Measurements from ENCODE around the gene RNF17.

RNF17 gene

DNA sequence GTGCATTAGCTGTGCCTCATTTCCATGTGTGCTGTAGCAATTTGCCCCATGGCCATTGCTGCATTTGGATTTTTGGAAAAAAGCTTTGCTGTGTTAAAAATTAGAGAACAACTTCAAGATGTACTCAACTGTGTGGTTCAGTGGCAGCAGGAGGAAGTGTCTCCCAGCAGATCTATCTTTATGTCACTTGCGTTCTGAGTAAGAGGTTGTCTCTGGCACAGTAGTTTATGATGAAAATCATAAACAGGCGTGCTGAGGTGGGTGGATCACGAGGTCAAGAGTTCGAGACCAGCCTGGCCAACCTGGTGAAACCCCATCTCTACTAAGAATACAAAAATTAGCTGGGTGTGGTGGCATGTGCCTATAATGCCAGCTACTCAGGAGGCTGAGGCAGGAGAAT lies 29.0 kb upstream of the RNF17 start:
- DNase-seq = no peak
- intact Hi-C loops (cut with DNase I; ENCODE audit: low total_unique reads) = no loop called here

GRCh38 chr13:24737042-24737441 lies 26.9 kb upstream of the RNF17 start:
- Histone ChIP-seq H3K27me3 (no peaks in the 10 kb centered on the region), H3K36me3 (no peaks in the 10 kb centered on the region), H3K9me3 (no peaks in the 10 kb centered on the region), H3K4me1 (no peaks in the 10 kb centered on the region), H3K4me3 (no peak overlapping the region), H3K27ac (no peak overlapping the region)
- intact Hi-C loops (cut with DNase I; ENCODE audit: low total_unique reads) = no loop called here
- TF ChIP-seq, protein P1, sequence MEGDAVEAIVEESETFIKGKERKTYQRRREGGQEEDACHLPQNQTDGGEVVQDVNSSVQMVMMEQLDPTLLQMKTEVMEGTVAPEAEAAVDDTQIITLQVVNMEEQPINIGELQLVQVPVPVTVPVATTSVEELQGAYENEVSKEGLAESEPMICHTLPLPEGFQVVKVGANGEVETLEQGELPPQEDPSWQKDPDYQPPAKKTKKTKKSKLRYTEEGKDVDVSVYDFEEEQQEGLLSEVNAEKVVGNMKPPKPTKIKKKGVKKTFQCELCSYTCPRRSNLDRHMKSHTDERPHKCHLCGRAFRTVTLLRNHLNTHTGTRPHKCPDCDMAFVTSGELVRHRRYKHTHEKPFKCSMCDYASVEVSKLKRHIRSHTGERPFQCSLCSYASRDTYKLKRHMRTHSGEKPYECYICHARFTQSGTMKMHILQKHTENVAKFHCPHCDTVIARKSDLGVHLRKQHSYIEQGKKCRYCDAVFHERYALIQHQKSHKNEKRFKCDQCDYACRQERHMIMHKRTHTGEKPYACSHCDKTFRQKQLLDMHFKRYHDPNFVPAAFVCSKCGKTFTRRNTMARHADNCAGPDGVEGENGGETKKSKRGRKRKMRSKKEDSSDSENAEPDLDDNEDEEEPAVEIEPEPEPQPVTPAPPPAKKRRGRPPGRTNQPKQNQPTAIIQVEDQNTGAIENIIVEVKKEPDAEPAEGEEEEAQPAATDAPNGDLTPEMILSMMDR (IDR thresholded peaks at IDR 0.05) = no peak
- no peak for DNase-seq

More for the DNA sequence above, 29.0 kb upstream of the RNF17 start:
- Histone ChIP-seq H3K4me1 (no peaks in the 10 kb centered on the region), H3K27ac (no peak overlapping the region), H3K36me3 (no peaks in the 10 kb centered on the region), H3K27me3 (no peaks in the 10 kb centered on the region), H3K4me3 (no peak overlapping the region), H3K9me3 (no peaks in the 10 kb centered on the region)
- TF ChIP-seq, protein P1 (IDR thresholded peaks at IDR 0.05) = no peak

- TF ChIP-seq, protein P1 (IDR thresholded peaks at IDR 0.05) = no peak
- Histone ChIP-seq H3K36me3 (no peaks in the 10 kb centered on the region), H3K4me1 (no peaks in the 10 kb centered on the region), H3K4me3 (no peak overlapping the region), H3K9me3 (no peaks in the 10 kb centered on the region), H3K27me3 (no peaks in the 10 kb centered on the region), H3K27ac (no peak overlapping the region)
- intact Hi-C loops (cut with DNase I; ENCODE audit: low total_unique reads) = no loop called here
- DNase-seq = no peak
Measured at GRCh38 chr13:24738366-24738847, 25.6 kb upstream of the RNF17 start.

DNA sequence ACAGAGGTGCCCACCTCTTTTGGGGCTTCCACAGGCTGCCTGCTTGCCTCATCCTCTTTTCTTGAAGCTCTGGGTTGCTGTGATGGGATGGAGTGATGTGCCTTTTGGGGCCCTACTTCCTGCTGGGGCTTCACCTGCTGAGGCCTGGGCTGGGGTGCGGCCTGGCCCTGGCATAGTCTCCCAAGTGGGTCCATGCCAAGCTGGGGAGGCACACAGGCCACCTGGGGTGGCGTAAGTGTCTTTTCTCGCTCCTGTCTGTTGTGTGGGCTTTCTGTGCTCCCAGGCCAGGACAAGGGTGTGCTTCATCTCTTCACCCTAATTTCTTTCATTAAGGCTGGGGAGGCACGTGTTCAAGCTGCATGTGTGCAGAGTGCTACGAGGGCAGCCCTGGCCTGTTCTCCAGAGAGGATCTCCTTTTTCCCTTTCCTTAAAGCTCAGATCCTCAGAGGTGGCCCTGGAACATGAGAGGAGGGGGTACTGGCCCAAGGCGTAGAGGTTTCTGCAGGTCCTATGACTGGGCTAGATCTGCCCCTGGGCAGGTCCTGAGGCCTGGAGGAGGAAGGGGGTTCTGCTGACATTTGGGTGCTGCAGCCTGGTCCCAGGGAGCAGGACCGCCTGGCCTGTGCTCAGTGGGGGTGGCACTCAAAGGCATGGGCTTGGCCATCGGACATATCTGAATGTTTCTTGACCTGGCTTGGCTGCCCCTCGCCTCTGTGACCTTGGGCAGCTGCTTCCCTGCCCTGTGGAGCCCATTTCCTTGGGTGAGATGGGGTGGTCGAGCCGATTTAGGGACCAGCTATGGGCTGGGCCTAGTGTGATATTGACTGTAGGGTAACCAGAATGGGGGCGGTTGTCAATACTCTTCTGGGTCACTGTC lies 23.7 kb upstream of the RNF17 start:
- TF ChIP-seq, protein P1 (IDR thresholded peaks at IDR 0.05) = no peak

DNA sequence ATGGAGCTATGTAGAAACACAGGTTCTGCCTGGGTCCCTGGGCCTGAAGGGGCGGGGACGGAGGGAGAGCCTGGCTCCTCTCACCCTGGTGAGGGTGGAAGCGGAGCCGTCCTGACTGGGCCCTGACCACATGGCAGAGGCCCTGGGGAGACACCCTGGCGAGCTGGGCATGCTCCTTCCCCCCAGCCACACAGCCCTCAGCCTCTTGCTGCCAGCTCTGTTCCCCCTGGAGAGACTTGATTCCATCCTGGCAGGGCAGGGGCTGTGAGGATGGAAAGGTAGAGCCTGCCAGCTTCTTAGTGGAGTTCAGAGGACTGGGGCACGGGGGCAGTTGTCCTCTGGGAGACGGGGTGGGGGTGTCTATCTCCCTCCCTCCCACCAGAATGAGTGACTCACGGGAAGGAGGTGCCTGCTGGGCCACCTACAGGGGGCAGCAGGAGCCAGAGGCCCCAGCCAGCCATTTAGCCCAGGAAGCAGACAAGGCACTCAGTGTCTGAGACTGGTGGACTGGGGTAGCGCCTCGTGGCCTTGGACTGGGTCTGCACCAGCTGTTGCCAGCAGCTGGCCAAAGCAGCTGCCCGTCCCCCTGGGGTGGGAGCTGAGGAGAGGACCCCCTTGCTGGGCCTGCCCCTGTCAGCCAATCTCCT lies 22.8 kb upstream of the RNF17 start:
- Histone ChIP-seq H3K4me1 (peaks cover 0 to 6% (median 4%) of the 10 kb centered on the region in 4 donors), H3K27ac (no peak overlapping the region), H3K27me3 (peaks cover 0 to 25% of the 10 kb centered on the region in 2 donors), H3K9me3 (no peaks in the 10 kb centered on the region), H3K4me3 (no peak overlapping the region), H3K36me3 (no peaks in the 10 kb centered on the region)
- TF ChIP-seq, protein P1 (IDR thresholded peaks at IDR 0.05) = no peak
- intact Hi-C loops (cut with DNase I; ENCODE audit: low total_unique reads) = no loop called here
- no peak for DNase-seq

More for the DNA sequence above, 23.7 kb upstream of the RNF17 start:
- no peaks in the 10 kb centered on the region for H3K4me1 ChIP-seq
- no peak for DNase-seq
- no peak overlapping the region for H3K27ac ChIP-seq
- no peaks in the 10 kb centered on the region for H3K9me3 ChIP-seq
- intact Hi-C loops (cut with DNase I; ENCODE audit: low total_unique reads) = no loop called here
- H3K27me3 ChIP-seq = peaks cover 0 to 16% of the 10 kb centered on the region in 2 donors
- no peak overlapping the region for H3K4me3 ChIP-seq
- H3K36me3 ChIP-seq = no peaks in the 10 kb centered on the region
